ENCODE measurements around the gene DRAM1. TPM values are rescaled to one million over a fixed set of nuclear protein-coding genes. Genes with fewer than 3 reads are reported as not detected.
"Not testable (repeated sequence)": the region's sequence is repeated elsewhere in the genome, so short reads cannot be mapped to it uniquely, and the experiment has no call there.

Gene DRAM1
- total and polyA plus RNA-seq, 4 donors, result 4.0 to 5.3 (median 4.6) TPM

DNA sequence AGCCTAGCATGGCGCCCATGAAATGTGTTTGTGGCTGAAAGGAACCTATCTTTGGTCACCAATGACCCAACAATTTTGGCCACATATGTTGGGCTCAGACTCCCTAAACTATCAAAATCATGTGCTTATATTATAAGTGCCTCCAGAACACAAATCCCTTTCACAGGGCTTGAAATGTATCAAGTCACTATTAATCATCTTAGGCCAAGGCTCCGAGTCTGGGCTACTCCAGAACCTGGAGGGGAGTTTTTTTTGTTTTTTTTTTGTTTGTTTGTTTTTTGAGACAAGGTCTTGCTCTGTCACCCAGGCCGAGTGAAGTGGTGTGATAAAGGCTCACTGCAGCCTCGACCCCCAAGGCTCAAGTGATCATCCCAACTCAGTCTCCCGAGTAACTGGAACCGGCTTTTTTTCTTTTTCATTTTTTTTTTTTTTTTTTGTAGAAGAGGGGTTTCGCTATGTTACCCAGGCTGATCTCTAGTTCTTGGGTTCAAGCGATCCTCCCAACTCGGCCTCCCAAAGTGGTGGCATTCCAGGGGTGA, 989 bp upstream of the DRAM1 start:
- H3K4me1 ChIP-seq (ENCODE audit: control insufficient read depth, insufficient read depth, low read length), result peaks cover 11% of the 10 kb centered on the region
- WGBS (ENCODE audit: insufficient coverage), result 49% methylated on average over 3 of the region's 9 CpGs
- DNase-seq (ENCODE audit: low read depth in 4 of 6, low spot score in 6 of 6), result no peak
- H3K27me3 ChIP-seq (ENCODE audit: control insufficient read depth, insufficient read depth, low read length), result no peaks in the 10 kb centered on the region
- H3K4me3 ChIP-seq (ENCODE audit: low read depth, low read length), result peak overlapping the region; percentile 70
- peak overlapping the region; percentile 80 for H3K27ac ChIP-seq (ENCODE audit: low read depth, low read length)
- no peaks in the 10 kb centered on the region for H3K36me3 ChIP-seq (ENCODE audit: control insufficient read depth, insufficient read depth, low read length)
- H3K9me3 ChIP-seq (ENCODE audit: control insufficient read depth, insufficient read depth, low read length), result no peaks in the 10 kb centered on the region

DNA sequence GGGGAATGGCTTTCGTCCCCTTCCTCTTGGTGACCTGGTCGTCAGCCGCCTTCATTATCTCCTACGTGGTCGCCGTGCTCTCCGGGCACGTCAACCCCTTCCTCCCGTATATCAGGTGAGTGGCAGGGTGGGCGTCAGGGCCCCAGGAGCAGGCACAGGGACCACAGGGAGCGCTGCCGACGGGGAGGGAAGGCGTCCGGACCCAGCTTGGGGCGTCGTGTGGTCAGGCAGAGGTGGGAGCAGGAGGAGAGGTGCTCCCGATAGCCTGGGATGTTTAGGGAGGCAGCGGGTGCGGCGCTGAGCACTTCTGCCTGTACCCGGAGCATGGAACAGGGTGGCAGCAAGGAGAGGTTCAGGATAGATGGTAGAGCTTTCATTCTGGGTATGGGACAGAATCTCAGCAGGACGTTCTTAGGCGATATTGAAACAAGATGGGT, 444 bp downstream of the DRAM1 start:
- Histone ChIP-seq H3K4me1 (ENCODE audit: control insufficient read depth, insufficient read depth, low read length) (peaks cover 11% of the 10 kb centered on the region), H3K36me3 (ENCODE audit: control insufficient read depth, insufficient read depth, low read length) (no peaks in the 10 kb centered on the region), H3K27me3 (ENCODE audit: control insufficient read depth, insufficient read depth, low read length) (no peaks in the 10 kb centered on the region), H3K4me3 (ENCODE audit: low read depth, low read length) (peak overlapping the region; percentile 70), H3K9me3 (ENCODE audit: control insufficient read depth, insufficient read depth, low read length) (no peaks in the 10 kb centered on the region), H3K27ac (ENCODE audit: low read depth, low read length) (no peak overlapping the region)
- whole genome bisulfite sequencing (ENCODE audit: insufficient coverage), result 2% methylated on average over 13 of the region's 24 CpGs
- DNase-seq (ENCODE audit: low read depth in 4 of 6, low spot score in 6 of 6), result peak in 1 of 6 donors; percentile 23

GRCh38 chr12:101878243-101878821, 952 bp downstream of the DRAM1 start:
- Histone ChIP-seq H3K4me3 (ENCODE audit: low read depth, low read length) (peak overlapping the region; percentile 70), H3K4me1 (ENCODE audit: control insufficient read depth, insufficient read depth, low read length) (peaks cover 11% of the 10 kb centered on the region), H3K36me3 (ENCODE audit: control insufficient read depth, insufficient read depth, low read length) (no peaks in the 10 kb centered on the region), H3K9me3 (ENCODE audit: control insufficient read depth, insufficient read depth, low read length) (no peaks in the 10 kb centered on the region), H3K27me3 (ENCODE audit: control insufficient read depth, insufficient read depth, low read length) (no peaks in the 10 kb centered on the region), H3K27ac (ENCODE audit: low read depth, low read length) (no peak overlapping the region)
- no peak for DNase-seq (ENCODE audit: low read depth in 4 of 6, low spot score in 6 of 6)
- WGBS (ENCODE audit: insufficient coverage), result 58% methylated on average over 3 of the region's 7 CpGs

DNA sequence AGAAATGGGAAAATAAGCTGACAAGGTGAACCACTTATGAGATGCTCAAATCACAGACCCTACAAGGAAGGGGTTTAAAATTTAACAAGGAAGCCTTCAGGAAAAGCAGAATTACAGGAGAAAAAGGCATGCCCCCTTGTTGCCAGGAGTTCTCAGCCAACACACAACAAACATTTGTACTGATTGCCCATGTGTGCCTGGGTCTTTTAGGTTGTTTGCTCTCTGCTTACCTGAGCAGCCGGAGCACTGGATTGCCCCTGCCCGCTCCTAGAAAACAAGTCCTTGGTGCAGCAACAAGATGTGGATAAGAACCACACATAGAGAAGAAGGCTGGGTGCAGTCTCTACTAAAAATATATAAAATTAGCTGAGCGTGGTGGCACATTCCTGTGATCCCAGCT, 3.4 kb downstream of the DRAM1 start:
- no peak for DNase-seq (ENCODE audit: low read depth in 4 of 6, low spot score in 6 of 6)
- Histone ChIP-seq H3K27ac (ENCODE audit: low read depth, low read length) (no peak overlapping the region), H3K9me3 (ENCODE audit: control insufficient read depth, insufficient read depth, low read length) (no peaks in the 10 kb centered on the region), H3K4me3 (ENCODE audit: low read depth, low read length) (no peak overlapping the region), H3K36me3 (ENCODE audit: control insufficient read depth, insufficient read depth, low read length) (no peaks in the 10 kb centered on the region), H3K4me1 (ENCODE audit: control insufficient read depth, insufficient read depth, low read length) (peaks cover 11% of the 10 kb centered on the region), H3K27me3 (ENCODE audit: control insufficient read depth, insufficient read depth, low read length) (no peaks in the 10 kb centered on the region)
- no CpG with 5 or more reads among the region's 3 CpGs for WGBS (ENCODE audit: insufficient coverage)

DNA sequence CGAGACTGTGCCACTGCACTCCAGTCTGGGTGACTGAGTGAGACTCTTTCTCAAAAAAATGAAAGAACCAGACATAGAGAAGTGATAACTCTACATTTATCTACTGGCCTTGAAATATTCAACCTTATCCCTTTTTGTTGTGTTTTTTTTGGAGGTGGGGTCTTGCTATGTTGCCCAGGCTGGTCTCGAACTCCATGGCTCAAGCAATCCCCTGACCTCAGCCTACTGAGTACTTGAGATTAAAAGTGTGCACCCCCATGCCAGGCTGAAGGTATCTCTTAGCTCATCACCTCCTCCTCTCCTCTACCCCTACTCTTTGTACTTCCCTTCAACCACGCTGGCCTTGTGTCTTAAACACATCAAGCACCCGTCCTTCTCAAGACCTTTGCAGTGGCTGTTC, 3.8 kb downstream of the DRAM1 start:
- no peak for DNase-seq (ENCODE audit: low read depth in 4 of 6, low spot score in 6 of 6)
- no peaks in the 10 kb centered on the region for H3K36me3 ChIP-seq (ENCODE audit: control insufficient read depth, insufficient read depth, low read length)
- no peaks in the 10 kb centered on the region for H3K9me3 ChIP-seq (ENCODE audit: control insufficient read depth, insufficient read depth, low read length)
- no peak overlapping the region for H3K27ac ChIP-seq (ENCODE audit: low read depth, low read length)
- peaks cover 11% of the 10 kb centered on the region for H3K4me1 ChIP-seq (ENCODE audit: control insufficient read depth, insufficient read depth, low read length)
- H3K4me3 ChIP-seq (ENCODE audit: low read depth, low read length), result no peak overlapping the region
- 84% methylated on average over 2 of the region's 4 CpGs for WGBS (ENCODE audit: insufficient coverage)
- H3K27me3 ChIP-seq (ENCODE audit: control insufficient read depth, insufficient read depth, low read length), result no peaks in the 10 kb centered on the region

GRCh38 chr12:101884174-101884573, 6.8 kb downstream of the DRAM1 start:
- Histone ChIP-seq H3K9me3 (ENCODE audit: control insufficient read depth, insufficient read depth, low read length) (no peaks in the 10 kb centered on the region), H3K36me3 (ENCODE audit: control insufficient read depth, insufficient read depth, low read length) (no peaks in the 10 kb centered on the region), H3K27ac (ENCODE audit: low read depth, low read length) (no peak overlapping the region), H3K4me1 (ENCODE audit: control insufficient read depth, insufficient read depth, low read length) (no peaks in the 10 kb centered on the region), H3K4me3 (ENCODE audit: low read depth, low read length) (no peak overlapping the region), H3K27me3 (ENCODE audit: control insufficient read depth, insufficient read depth, low read length) (no peaks in the 10 kb centered on the region)
- DNase-seq (ENCODE audit: low read depth in 4 of 6, low spot score in 6 of 6), result no peak
- WGBS (ENCODE audit: insufficient coverage), result no CpG with 5 or more reads among the region's 3 CpGs

DNA sequence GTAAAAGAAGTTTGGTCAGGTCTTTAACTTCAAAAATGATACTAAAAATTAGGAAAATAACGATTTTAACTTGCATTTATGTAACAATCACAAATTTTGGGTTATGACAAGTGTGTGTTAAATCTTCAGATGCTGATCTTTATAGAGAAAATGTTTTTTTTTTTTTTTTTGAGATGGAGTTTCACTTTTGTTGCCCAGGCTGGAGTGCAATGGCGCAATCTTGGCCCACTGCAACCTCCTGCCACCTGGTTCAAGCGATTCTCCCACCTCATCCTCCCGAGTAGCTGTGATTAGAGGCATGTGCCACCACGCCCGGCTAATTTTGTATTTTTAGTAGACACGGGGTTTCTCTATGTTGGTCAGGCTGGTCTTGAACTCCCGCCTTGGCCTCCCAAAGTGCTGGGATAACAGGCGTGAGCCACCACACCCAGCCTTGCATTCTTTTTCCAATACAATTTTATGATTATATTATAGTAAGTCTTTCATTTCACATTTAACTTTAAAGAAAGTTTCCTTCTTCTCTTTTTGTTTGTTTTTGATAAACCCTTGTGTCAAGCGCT, 7.5 kb downstream of the DRAM1 start:
- H3K27ac ChIP-seq (ENCODE audit: low read depth, low read length); DNase-seq (ENCODE audit: low read depth in 4 of 6, low spot score in 6 of 6); H3K9me3 ChIP-seq (ENCODE audit: control insufficient read depth, insufficient read depth, low read length); H3K27me3 ChIP-seq (ENCODE audit: control insufficient read depth, insufficient read depth, low read length); H3K4me1 ChIP-seq (ENCODE audit: control insufficient read depth, insufficient read depth, low read length); H3K4me3 ChIP-seq (ENCODE audit: low read depth, low read length); H3K36me3 ChIP-seq (ENCODE audit: control insufficient read depth, insufficient read depth, low read length): not testable (repeated sequence)
- 86% methylated on average over 4 of the region's 10 CpGs for WGBS (ENCODE audit: insufficient coverage)

DNA sequence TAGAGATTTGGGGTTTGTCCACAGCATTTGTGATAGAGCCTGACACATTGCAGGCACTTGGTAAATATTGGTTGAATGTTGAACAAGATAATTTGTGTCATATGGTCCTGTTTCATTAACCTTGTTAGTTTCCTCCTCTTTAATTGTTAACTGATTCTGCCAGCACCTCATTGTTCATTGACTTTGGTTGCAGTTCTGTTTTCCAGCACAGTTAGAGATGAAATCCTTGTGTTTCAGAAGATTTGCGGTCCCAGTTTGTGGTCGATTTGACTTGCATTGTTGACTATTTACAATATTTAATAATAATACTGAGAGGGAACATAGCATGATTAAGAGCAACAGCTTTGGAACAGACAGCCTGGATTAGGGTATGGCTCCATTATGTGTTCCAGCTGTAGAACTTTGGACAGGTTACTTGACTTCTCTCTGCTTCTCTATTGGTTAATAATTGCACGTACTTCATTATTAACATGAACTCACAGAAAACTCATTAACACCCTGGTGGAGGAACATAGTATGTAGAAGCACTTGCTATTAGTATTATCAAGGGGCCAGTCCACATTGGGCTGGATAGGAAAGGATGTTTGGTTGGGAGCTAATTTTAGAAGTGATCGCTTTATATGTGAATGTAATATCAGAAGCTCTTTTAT, 8.7 kb downstream of the DRAM1 start:
- no peak for DNase-seq (ENCODE audit: low read depth in 4 of 6, low spot score in 6 of 6)
- H3K27me3 ChIP-seq (ENCODE audit: control insufficient read depth, insufficient read depth, low read length), result no peaks in the 10 kb centered on the region
- no peaks in the 10 kb centered on the region for H3K9me3 ChIP-seq (ENCODE audit: control insufficient read depth, insufficient read depth, low read length)
- no peaks in the 10 kb centered on the region for H3K4me1 ChIP-seq (ENCODE audit: control insufficient read depth, insufficient read depth, low read length)
- H3K36me3 ChIP-seq (ENCODE audit: control insufficient read depth, insufficient read depth, low read length), result no peaks in the 10 kb centered on the region
- no peak overlapping the region for H3K4me3 ChIP-seq (ENCODE audit: low read depth, low read length)
- no CpG with 5 or more reads among the region's 4 CpGs for WGBS (ENCODE audit: insufficient coverage)
- no peak overlapping the region for H3K27ac ChIP-seq (ENCODE audit: low read depth, low read length)

DNA sequence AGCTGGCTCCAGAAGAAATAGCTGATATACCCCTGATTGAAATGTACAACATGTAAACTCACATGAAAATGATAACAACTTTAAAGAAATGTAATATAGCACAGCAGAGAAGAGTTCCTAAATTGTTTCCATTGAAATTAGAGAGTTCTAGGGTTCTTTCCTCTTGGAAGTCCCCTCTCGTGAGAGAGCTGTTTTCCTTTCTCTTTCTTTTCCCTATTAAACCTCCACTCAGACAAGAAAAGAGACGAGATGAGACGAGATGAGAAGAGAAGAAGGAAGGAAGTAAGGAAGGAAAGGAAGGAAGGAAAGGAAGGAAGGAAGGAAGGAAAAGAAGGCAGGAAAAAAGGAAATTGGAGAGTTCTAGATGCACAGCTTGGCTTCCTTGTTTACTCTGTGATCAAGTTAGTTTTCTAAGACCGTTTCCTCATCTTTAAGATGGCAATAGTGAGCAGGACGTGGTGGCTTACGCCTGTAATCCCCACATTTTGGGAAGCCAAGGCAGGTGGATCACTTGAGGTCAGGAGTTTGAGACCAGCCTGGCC, 11.9 kb downstream of the DRAM1 start:
- Histone ChIP-seq H3K36me3 (ENCODE audit: control insufficient read depth, insufficient read depth, low read length) (no peaks in the 10 kb centered on the region), H3K9me3 (ENCODE audit: control insufficient read depth, insufficient read depth, low read length) (no peaks in the 10 kb centered on the region), H3K4me1 (ENCODE audit: control insufficient read depth, insufficient read depth, low read length) (no peaks in the 10 kb centered on the region), H3K27me3 (ENCODE audit: control insufficient read depth, insufficient read depth, low read length) (no peaks in the 10 kb centered on the region), H3K4me3 (ENCODE audit: low read depth, low read length) (no peak overlapping the region), H3K27ac (ENCODE audit: low read depth, low read length) (no peak overlapping the region)
- WGBS (ENCODE audit: insufficient coverage), result 74% methylated on average over 5 of the region's 6 CpGs
- DNase-seq (ENCODE audit: low read depth in 4 of 6, low spot score in 6 of 6), result no peak
